Keratinocyte (primary cell): ENCODE results near the gene SPOCK1. TPM values are rescaled to one million over a fixed set of nuclear protein-coding genes. Genes with fewer than 3 reads are reported as not detected.

ENCODE experiments used
- DNase-seq: peaks from one replicate; pipeline ENCODE4 v3.0.0-alpha.2; 2011; ENCODE audit warnings: low read depth, missing footprints, low spot score
- FAIRE-seq: peaks from 2 replicates; lab custom pipeline; 2011; peaks lifted over from hg19 to GRCh38; lab: Jason Lieb, UNC
- H2AFZ ChIP-seq: 2 replicates; pipeline ENCODE4 v1.6.0; 2012; ENCODE audit warnings: low read length, control low read depth, inconsistent platforms; ENCODE audit not compliant: control insufficient read depth
- H3K27ac ChIP-seq: 2 replicates; pipeline ENCODE4 v1.5.1; 2011; ENCODE audit warnings: low read length; ENCODE audit not compliant: control insufficient read depth, insufficient read depth
- H3K27me3 ChIP-seq: 3 replicates; pipeline ENCODE4 v1.6.0; 2011; ENCODE audit warnings: low read length; ENCODE audit not compliant: control insufficient read depth, insufficient read depth; ENCODE audit errors: extremely low read depth
- H3K36me3 ChIP-seq, 2 experiments: 2 replicates in 1 of 2; 3 replicates in 1 of 2; pipeline ENCODE4 v1.5.1; 2011; ENCODE audit warnings: low read length in 2 of 2, mild to moderate bottlenecking in 1 of 2; ENCODE audit not compliant: control insufficient read depth in 2 of 2, insufficient read depth in 2 of 2; ENCODE audit errors: extremely low read depth in 1 of 2
- H3K4me1 ChIP-seq: 3 replicates; pipeline ENCODE4 v1.5.1; 2011; ENCODE audit warnings: low read length; ENCODE audit not compliant: control insufficient read depth, insufficient read depth; ENCODE audit errors: extremely low read depth
- H3K4me2 ChIP-seq: 3 replicates; pipeline ENCODE4 v1.6.0; 2011; ENCODE audit warnings: low read depth, low read length; ENCODE audit not compliant: control insufficient read depth, insufficient read depth; ENCODE audit errors: extremely low read depth
- H3K4me3 ChIP-seq, 3 experiments: fragments of 200-600 bp in 1 of 3; sonication (generic) in 1 of 3; 2 replicates in 2 of 3; 3 replicates in 1 of 3; pipeline ENCODE4 v1.5.1; 2011 to 2016; ENCODE audit warnings: low read length in 3 of 3, mild to moderate bottlenecking in 3 of 3, control low read depth in 2 of 3, inconsistent platforms in 1 of 3, low read depth in 1 of 3, mixed read lengths in 1 of 3, mixed run types in 1 of 3, moderate library complexity in 1 of 3; ENCODE audit not compliant: control insufficient read depth in 2 of 3, insufficient read depth in 2 of 3; ENCODE audit errors: extremely low read depth in 1 of 3
- H3K79me2 ChIP-seq: 2 replicates; pipeline ENCODE4 v1.6.0; 2012; ENCODE audit warnings: low read length; ENCODE audit not compliant: control insufficient read depth, insufficient read depth
- H3K9ac ChIP-seq: 3 replicates; pipeline ENCODE4 v1.6.0; 2011; ENCODE audit warnings: low read length; ENCODE audit not compliant: control insufficient read depth, insufficient read depth; ENCODE audit errors: extremely low read depth
- H3K9me1 ChIP-seq: 3 replicates; pipeline ENCODE4 v1.6.0; 2011; ENCODE audit warnings: low read length; ENCODE audit not compliant: control insufficient read depth, insufficient read depth; ENCODE audit errors: extremely low read depth
- H3K9me3 ChIP-seq: 2 replicates; pipeline ENCODE4 v1.5.1; 2012; ENCODE audit warnings: low read depth, low read length; ENCODE audit not compliant: control insufficient read depth
- H4K20me1 ChIP-seq: 3 replicates; pipeline ENCODE4 v1.6.0; 2011; ENCODE audit warnings: low read length; ENCODE audit not compliant: control insufficient read depth, insufficient read depth; ENCODE audit errors: extremely low read depth
- CTCF ChIP-seq, 3 experiments: IDR thresholded peaks in 1 of 3; conservative IDR thresholded peaks in 1 of 3; optimal IDR thresholded peaks in 1 of 3; 2 replicates in 2 of 3; 3 replicates in 1 of 3; pipeline versions ENCODE3 to v1.5.1; 2011; ENCODE audit warnings: low read length in 3 of 3, mild to moderate bottlenecking in 3 of 3, moderate library complexity in 2 of 3, control low read depth in 1 of 3, inconsistent platforms in 1 of 3; ENCODE audit not compliant: insufficient read depth in 2 of 3; ENCODE audit errors: extremely low read depth in 1 of 3
- EZH2 ChIP-seq: IDR thresholded peaks from one replicate; pipeline ENCODE4 v1.6.1; 2012; ENCODE audit warnings: inconsistent platforms, mild to moderate bottlenecking, low read length, moderate library complexity
- dilution Hi-C: fragments of 300-500 bp; cut with MboI; formaldehyde crosslinking; loops from one replicate; pipeline ENCODE4 v1.7.0; 2020; ENCODE audit warnings: low sequenced_read_pairs; ENCODE audit not compliant: extremely low pct_ligation_motif_present
- polyA plus RNA-seq, 5 experiments: library from polyadenylated mRNA; depleted of rRNA in 3 of 5; stranded (reverse) in 3 of 5; stranded (forward) in 1 of 5; unstranded in 1 of 5; fragments of >200 nt; gene quantifications; 1 replicate in 1 of 5; 2 replicates in 3 of 5; 3 replicates in 1 of 5; pipeline versions ENCODE4 v1.2.1 to v1.2.3, GENCODE V29; 2011 to 2012; ENCODE audit warnings: missing spikeins in 2 of 5, low read depth in 1 of 5, low replicate concordance in 1 of 5

Gene SPOCK1
- polyA plus RNA-seq, 1 donor (not counting 4 experiments of a cell fraction or from before 2014, with no cell fraction given), result 5.5 TPM

DNA sequence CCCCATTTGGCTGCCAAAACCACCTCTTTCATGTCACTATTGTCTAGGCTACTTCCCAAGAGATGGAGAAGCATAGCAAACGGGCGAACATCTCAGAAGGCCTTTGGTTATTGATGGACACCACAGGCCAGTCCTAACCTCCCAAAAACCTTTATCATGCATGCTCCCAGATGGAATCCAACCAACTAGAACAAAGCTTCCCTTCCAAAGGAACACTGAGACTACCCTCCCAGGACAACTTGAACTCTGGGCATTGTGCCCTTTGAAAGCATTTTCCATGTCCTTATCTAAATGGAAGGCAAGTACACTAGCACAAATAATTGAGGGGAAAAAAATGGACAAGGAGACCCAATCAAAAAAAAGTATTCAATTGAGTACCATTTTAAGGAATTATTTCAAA lies 65.6 kb downstream of the SPOCK1 start:
- dilution Hi-C loops, result no loop called here
- no peak overlapping the region for H2AFZ ChIP-seq
- H3K9me1 ChIP-seq, result no peaks in the 10 kb centered on the region
- no peaks in the 10 kb centered on the region for H4K20me1 ChIP-seq
- no peaks in the 10 kb centered on the region for H3K4me1 ChIP-seq
- H3K79me2 ChIP-seq, result no peaks in the 10 kb centered on the region
- DNase-seq (no peak), FAIRE-seq (no peak)
- H3K27me3 ChIP-seq, result no peaks in the 10 kb centered on the region
- no peaks in the 10 kb centered on the region for H3K9me3 ChIP-seq
- no peak overlapping the region for H3K4me2 ChIP-seq
- no peak for TF ChIP-seq CTCF (optimal IDR thresholded peaks at IDR 0.05 in 1 of 3, IDR thresholded peaks at IDR 0.05 in 1 of 3, conservative IDR thresholded peaks at IDR 0.05 in 1 of 3; ENCODE audit: extremely low read depth in 1 of 3, insufficient read depth in 2 of 3, low read length in 3 of 3)
- TF ChIP-seq EZH2, result no peak
- H3K36me3 ChIP-seq, result no peaks in the 10 kb centered on the region
- no peak overlapping the region for H3K4me3 ChIP-seq
- H3K27ac ChIP-seq, result no peak overlapping the region
- no peak overlapping the region for H3K9ac ChIP-seq

DNA sequence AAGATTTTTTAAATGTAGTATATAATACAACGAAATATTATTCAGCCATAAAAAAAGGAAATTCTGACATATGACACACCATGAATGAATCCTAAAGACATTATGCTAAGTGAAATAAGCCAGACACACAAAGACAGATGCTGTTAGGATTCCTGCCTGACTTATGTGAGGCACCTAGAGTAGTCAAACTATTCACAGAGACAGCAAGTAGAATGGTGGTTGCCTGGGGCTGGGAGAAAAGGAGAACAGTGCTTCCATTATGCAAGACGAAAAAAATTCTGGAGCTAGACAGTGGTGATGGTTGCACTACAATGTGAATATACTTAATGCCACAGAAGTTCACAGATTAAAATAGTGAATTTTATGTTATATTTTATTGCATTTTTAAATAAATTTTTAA lies 66.8 kb downstream of the SPOCK1 start:
- Histone ChIP-seq H3K9me1 (no peaks in the 10 kb centered on the region), H2AFZ (no peak overlapping the region), H3K27ac (no peak overlapping the region), H3K4me2 (no peak overlapping the region), H3K79me2 (no peaks in the 10 kb centered on the region), H3K4me1 (no peaks in the 10 kb centered on the region), H3K27me3 (no peaks in the 10 kb centered on the region), H3K9ac (no peak overlapping the region), H3K9me3 (no peaks in the 10 kb centered on the region), H3K36me3 (no peaks in the 10 kb centered on the region), H3K4me3 (no peak overlapping the region), H4K20me1 (no peaks in the 10 kb centered on the region)
- TF ChIP-seq CTCF (optimal IDR thresholded peaks at IDR 0.05 in 1 of 3, IDR thresholded peaks at IDR 0.05 in 1 of 3, conservative IDR thresholded peaks at IDR 0.05 in 1 of 3; ENCODE audit: extremely low read depth in 1 of 3, insufficient read depth in 2 of 3, low read length in 3 of 3), result no peak
- TF ChIP-seq EZH2, result no peak
- dilution Hi-C loops, result no loop called here
- FAIRE-seq, result no peak
- DNase-seq, result no peak
